NCI-H82 treated with DMSO at 0.1 percent for 48 hours (cell line): ENCODE data around the gene CRACDL.

Source experiments
- DNase-seq: peaks from one replicate; lab custom pipeline; 2025; ENCODE audit not compliant: unreplicated experiment; lab: John Stamatoyannopoulos, UW

CRACDL gene

DNA sequence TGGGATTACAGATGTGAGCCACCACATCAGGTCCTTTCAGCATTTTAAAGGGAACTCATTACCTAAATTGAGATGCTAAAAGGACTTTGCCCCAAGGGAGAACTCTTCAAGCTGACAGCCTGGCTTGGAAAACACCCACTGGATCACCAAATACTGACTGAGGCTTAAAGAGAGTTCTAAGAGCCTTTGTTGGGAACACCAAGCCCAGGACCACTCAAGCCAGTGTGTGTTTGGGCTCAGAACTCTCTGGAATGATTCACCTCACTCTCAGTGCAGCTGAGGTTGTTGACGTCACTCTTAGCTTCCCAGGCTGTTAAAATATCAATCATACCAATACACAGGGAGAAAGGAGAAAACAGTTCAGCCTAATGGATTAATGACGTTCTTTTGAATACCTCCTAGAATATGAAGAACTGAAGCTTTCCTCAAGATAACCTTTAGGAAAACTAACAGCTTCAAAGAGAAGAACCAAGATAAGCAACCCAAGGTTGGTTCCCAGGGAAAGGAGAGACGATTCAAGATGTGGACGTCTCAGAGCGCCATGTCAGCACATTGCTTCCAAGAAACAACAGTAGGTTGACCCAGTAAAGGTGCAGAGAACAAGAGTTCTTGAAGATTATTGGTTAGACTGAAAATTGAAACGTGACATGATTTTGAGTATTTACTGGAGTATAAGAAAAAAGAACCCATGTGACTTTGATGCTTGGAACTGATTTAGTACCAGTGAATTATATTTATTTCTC lies 157.1 kb downstream of the CRACDL start:
- DNase-seq: no peak

DNA sequence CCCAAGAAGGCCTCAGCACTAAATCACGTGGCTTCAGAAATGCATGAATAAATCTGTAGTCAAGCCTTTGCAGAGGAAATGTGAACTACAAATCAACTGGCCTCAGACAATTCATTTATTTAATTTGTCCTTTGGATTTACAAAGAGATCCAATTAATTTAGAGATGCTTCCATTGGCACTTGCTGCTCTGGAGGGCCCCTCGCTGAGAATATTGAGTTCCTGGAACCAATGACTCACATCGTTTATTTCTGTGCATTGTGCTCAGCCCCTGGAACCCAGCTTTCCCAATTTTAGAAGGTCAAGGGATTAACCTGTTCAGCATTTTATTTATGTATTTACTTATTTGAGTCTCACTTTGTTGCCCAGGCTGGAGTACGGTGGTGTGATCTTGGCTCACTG lies 157.9 kb downstream of the CRACDL start:
- no peak for DNase-seq

DNA sequence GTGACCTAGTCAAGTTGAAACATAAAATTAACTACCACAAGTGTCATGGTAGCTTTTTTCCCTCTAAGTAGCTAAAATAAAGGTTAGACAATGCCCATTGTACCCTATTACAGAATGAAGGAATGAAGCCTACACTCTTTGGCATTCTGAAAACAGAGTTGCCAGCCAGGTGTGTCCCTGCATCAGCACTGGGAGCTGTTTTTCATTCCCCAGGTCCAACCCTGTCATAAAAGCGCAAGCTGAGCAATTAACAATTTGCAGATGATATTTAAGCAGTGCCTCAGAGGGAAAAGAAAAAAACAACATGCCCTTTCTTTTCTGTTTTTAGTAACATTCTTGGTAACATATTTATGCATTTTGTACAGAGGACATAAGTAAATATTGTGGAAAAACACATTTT lies 158.3 kb downstream of the CRACDL start:
- no peak for DNase-seq

DNA sequence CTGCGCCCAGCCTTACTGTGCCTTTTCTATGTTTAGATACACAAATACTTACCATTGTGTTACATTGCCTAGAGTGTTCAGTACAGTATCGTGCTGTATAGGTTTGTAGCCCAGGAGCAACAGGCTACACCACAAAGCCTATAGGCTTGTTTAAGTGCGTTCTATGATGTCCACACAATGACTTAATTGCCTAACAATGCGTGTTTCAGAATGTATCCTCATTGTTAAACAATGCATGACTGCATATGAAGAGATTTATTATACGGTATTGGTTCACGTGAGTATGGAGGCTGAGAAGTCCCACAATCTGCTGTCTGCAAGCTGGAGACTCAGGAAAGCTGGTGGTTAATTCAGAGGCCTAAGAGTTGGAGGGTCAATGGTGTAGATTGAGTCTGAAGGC lies 158.9 kb downstream of the CRACDL start:
- no peak for DNase-seq

DNA sequence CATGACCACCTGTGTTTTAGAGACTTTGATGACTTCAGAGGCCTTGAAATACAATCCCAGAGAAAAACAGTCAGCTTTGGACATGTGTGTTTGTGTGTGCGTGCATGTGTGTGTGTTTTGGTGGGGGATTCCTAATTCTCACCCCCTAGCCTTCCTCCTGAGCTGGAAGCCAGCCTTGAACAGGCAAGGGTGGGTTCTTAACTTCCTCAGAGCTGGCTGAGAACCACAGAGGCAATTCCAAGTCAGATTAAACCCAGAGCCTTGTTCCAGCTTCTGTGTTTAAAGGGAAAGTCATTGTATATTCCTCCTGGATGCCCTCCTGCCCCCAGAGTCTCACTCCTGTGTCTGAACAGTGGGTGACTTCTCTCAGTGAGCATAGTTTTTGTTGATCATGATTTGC lies 159.9 kb downstream of the CRACDL start:
- DNase-seq: no peak

DNA sequence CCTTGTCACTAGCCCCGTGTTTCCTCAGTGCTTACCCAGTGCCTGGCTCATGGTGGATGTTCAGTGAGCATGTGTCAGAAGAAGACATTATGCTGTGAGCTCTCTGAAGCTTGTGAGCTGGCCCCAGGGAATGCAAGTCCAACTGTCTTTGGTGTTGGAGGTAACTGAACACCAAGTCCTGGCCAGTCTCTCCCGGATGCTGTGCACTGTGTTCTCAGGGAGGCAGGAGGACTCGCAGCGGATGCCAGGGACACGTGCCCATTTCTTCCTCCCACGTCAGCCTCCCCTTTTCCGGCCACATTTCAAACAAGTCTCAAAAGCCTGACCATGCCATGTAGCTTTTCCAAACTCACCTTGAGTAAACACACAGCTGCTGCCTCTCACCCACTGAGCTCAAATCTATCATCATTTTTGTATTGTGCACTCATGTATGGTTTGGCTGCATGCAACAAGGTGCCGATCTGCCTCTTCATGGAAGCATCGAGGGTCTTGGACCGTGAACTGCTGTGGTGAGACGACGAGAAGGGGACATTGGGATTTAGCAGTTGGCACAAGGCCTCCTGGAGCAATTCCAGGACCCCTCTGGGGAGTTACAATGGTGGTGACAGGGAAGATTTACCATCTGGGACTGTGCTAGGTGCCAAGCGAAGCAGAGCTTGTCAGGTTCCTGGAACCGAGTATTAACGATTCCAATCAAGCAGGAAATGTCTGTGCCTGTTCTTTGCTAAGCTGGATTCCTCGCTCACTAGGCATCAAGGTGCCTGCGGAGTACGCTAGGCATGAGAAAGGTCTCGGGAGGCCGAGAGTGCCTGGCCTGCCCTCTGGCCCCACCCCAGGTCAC lies 160.7 kb downstream of the CRACDL start:
- DNase-seq: no peak

DNA sequence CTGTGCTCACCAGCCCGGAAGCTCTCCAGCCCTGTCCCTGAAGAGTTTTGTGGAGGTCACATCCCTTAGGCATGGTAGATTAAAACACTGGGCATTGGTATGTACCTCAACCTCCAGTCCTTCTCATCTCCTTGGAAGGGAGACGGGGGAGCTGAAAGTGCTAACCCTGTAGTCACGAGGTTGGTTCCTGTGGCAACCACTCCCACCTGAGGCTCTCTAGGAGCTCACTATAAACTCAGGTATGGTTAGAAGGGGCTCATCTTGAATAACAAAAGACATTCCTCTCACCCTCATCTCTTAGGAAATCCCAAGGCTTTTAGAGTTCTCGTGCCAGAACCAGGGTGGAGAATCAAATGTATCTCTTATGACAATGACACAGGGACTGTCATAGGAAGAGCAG lies 162.1 kb downstream of the CRACDL start:
- DNase-seq: no peak

DNA sequence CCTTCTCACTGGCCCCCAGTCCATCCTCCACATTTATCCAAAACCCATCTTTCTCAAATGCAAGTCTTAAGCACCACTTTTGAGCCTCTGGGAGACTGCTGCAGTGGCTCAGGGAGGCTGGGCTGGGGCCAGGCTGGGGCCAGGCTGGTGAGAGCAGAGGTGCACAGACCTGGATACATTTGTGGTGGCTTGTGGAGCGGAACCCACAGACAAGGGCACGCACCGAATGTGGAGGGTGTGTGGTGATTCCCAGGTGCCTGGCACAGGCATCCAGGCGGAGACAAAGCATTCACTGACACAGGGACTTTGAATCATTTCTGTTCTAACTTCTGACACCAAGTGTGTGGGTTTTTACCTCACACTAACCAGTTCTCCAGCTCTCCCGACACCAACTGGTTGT lies 162.9 kb downstream of the CRACDL start:
- no peak for DNase-seq

DNA sequence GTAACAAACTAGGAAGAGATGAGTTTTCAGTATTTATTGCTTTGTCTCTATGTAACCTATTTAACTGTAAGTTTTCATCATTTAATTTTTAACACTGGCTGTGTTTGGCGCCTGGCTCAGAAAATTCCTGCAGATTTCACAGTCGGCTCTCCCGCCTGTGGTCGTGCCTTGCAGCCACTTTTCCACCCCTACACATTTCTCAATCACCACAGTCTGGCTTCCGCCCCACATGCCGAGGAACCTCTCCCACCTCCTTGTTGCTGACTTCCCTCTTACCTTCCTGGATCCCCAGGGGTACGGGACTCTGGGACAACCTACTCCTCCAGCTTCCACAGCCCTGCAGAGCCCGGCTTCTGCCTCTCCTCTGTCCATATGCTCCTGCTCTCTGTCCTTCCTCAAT lies 163.5 kb downstream of the CRACDL start:
- DNase-seq: no peak

DNA sequence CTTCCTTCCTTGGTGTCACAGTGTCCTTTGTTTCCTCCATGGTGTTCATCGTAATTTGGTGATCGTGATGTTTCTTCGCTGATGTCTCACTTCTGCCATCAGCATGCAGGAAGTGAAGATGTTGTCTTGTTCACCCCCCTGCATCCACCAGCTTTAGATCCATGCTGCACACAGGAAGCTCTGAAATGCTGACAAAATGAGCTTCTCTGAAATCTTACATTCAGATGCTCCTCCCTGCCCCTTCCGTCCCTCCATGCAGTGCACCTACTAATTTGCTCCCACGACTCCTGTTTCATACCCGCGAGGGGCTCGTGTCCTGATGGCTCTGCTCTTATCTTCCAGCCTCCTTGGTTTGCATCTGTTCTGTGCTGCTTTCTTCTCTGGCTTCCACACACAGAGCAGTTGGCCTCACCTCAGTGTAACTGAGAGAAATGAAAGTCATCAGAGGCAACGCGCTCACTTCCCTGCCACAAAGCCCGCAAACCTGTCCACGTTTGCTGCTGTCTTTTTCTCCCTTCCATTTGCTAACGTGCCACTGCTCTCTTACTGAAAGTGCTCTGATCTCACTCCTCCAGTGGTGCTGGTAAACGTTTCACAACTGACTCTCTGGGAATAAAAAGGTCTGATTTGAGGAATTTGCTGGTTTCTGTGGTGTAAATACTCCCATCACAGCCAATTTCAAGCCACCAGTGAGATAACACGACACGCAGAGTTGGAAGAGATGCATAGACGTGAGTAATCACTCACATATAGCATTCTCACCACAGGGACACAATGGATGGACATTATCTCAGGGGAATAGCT lies 164.1 kb downstream of the CRACDL start:
- DNase-seq: no peak

DNA sequence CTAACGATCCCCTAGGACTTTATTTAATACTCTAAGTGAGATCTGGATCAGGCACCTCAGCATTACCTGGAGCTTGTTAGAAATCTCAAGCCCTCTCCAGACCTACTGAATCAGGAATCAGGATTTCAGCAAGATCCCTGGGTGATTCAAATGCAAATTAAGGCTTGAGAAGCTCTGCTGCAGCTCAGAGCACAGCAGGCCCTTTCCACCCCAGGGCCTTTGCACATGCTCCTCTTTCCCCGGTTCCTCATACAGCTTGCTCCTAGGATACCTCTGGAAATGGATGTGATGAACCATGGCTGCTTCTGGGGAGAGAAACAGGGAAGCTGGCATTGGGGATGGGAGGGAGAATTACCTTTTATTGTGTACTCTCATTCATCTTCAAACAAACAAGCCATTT lies 164.8 kb downstream of the CRACDL start:
- DNase-seq: no peak

DNA sequence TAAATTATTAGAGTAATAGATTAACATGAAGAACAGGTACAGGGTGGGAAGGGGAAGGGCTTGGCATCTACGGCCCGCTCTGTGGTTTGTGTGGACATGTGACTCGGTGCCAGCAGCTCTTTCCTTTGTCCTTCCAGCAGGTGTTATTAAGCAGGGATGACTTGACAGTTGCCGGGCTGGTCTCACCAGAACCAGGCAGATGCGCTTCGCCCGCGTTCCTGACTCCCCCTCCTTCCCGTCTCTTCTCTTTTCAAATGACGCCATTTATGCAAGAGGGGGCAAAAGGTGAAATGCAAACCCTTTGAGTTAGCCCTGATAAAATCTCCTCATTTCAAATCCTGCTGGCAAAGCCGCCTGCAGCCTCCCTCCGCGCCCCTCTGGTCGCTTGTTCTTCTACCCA lies 166.2 kb downstream of the CRACDL start:
- no peak for DNase-seq

DNA sequence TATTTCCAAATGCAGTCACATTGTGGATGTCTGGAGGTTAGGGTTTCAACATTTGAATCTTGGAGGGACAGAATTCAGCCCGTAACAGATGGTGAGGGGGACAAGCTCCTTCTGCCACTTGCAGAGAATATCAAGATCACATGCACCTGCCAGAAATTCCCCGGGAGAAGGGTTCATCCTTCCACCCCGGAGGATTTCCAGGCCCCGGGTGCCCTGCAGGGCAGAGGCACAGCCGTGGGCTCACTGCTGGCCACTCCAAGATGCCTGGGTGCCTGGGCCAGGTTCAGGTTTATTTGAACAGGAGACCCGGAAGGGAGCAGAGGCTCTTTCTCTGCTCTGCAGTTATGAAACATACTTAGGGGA lies 166.9 kb downstream of the CRACDL start:
- no peak for DNase-seq

DNA sequence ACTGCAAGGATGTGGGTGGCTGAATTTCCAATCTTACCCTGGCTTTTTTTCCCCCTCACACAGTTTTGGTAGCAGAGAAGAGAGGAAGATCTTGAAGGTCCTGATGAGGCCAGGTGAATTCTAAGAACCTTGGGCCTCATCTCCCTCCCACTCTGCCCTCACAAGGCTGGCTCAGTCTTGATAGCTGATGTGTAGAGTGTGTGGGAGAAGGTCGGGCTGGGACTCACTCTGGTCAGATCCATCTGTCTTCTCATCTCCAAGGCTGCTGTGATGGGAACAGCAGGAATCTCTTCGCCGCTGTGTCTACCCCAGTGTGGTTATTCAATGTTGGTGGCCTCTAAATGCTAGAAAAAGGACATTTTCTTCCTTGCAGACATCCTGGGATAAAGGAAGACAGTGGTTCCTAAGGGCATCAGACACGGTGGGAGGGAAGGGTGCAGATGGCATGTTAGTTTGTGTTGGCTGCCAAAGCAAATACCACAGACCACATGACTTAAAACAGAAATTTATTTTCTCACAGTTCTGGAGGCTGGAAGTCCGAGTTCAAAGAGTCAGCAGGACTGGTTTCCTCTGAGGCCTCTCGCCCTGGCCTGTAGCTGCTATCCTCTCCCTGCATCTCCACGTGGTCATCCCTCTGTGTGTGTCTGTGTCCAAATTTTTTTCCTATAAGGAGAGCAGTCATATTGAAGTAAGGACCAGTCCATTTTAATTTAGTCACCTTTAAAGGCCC lies 167.5 kb downstream of the CRACDL start:
- DNase-seq: no peak

DNA sequence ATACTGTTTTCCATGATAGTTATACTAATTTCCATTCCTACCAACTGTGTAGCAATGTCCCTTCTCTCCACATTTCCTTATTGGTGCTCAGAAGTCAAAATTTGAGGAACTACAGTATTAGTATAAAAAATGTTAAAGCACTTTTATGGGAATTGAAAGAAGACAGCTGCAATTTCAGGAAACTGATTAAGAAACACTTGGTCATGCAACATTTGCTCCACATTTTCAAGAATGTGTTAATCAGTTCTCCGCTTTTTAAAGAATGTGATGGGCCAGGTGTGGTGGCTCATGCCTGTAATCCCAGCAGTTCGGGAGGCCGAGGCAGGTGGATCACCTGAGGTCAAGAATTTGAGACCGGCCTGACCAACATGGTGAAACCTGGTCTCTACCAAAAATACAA lies 171.5 kb downstream of the CRACDL start:
- no peak for DNase-seq

DNA sequence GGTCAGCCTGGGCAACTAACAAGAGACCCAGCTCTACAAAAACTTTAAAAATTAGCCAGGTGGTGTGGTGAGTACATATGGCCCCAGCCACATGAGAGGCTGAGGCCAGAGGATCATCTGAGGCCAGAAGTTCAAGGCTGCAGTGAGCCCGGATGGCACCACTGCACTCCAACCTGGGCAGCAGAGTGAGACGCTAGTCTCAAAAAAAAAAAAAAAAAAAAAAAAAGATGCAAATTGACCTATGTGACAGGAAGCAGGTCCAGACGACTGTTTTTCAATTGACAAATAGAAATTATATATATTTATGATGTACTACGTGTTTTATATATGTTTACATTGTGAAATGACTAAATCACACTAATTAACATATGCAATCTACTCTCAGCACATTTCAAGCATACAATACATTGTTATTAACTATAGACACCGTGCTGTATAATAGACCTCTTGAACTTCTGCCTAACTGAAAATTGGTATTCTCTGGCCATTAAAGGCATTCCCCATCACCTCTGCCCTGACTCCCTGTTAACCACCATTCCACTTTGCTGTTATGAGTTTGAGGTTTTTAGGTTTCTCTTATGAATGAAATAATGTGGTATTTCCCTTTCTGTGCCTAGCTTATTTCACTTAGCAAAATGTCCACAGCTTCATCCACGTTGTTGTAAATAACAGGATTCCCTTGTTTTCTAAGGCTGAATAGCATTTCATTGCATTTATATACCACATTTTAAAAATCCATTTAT lies 172.6 kb downstream of the CRACDL start:
- no peak for DNase-seq

DNA sequence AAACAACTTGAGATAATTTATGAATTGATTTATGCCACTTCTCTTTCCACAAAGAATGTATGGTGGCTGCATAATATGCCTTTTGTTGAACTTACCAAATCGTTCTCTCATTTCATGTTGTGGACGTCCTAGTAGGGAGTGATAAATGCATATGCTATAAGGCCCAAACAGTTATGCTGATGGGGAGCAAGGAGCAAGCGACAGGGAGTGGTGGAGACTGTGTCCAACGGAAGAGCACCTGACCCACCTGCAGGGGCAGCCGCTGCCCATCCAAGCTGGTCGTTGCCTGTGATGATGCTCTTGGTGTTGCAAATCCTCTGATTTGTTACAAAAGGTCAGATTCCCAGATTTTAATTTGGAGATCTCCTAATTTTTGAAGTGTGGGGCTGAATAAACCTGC lies 174.1 kb downstream of the CRACDL start:
- no peak for DNase-seq

DNA sequence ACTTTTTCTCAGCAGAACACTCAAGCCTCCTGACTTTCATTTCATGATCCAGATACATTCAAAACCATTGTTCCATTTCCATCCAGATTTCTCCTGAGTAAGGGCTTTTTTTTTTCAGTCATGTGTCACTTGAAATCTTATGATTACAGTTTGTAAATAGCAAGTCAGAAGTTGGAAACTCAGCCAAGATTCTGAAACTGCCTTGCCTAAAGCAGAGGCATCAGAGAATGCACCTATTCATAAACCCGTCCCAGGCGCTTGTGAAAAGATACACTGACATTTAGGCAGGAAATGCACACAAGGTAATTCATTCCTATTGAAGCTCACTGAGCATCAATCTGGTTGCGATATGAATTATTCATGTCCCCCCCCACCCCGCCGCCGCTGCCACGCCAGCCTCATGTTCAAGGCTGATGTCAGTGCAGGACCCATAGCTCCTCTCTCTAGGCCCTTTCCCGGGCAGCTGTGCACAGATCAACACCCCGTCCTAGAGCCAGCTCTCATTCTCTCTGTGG lies 174.7 kb downstream of the CRACDL start:
- no peak for DNase-seq

DNA sequence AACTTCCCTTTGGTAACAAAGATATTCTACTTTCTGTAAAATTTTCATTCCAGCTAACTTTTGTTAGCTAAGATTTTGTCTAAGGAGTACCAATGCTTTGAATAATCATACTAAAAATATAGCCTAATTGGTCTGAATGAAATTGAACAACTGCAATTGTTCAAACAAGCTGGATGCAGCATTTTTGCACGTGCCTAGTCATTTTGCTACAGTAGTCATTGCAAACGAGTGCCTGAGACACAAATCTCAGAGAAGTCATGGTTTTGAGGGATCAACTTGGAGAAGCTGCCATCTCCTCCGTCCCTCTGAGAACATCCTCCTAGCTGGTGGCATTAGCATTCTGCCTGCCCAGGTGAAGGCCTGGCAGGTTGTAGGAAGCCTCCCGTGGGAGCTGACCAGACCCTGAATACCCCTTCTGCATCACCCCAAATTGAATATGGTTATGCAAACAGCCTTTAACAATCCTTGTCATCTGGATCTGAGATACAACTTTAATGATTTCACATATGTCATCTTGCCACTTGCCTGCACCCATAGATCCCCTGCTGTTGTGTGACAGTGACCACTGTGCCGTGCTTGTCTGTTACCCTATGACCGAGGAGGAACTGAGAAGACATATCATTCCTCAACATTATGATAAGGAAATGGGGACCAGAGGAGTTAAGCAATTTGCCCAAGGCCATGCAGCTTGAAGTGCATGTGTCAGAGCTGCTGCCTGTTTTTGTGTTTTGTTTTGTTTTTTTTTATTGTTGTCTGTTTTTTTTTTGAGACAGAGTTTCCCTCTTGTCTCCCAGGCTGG lies 176.0 kb downstream of the CRACDL start:
- no peak for DNase-seq
